Measurements from ENCODE around the gene SNUPN. TPM values are rescaled to one million over a fixed set of nuclear protein-coding genes. Genes with fewer than 3 reads are reported as not detected.
"Not testable (repeated sequence)": the region's sequence is repeated elsewhere in the genome, so short reads cannot be mapped to it uniquely, and the experiment has no call there.

Gene SNUPN
- total RNA-seq, 1 experiment from 2014 or later = 42.5 TPM

DNA sequence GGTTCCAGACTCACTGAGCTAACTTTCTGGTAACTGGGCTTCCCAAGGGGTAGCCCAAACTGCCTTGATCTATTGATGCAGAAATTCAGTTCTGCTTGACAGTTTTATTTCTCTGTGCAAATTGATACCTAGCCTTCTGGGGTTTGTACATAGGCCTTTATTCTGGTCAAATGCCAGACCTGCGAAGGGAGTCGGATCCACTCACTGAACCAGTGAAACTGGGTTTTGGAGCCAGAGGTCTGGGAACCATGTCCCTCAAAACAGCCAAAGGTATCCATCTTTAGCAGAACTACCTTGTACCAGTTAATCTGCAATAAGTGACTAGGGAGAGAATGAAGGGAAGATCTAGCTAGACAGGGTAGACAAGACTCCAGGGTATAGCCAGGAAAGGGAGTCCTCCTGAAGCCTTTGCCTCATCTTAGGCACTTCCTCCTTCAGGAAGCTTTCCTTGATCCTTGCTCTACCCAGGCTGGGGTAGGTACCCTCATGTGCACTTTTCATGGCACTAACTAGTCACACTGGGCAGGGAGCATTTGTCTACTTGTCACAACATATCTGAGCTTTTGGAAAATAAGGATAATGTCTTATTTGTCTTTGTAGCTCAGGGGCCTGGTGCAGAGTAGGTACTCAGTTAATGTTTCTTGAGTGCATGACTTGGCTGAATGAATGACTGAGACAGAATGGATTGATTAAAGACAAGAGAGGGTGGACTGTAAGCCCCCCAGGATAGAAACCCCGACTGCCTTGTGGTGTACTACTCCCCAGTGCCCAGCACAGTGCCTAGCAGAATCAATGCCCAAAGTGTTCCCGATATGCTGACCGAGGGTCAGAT lies 20.8 kb upstream of the SNUPN start:
- Histone ChIP-seq H3K27me3 (no peaks in the 10 kb centered on the region), H3K9me3 (no peaks in the 10 kb centered on the region), H3K4me3 (peak overlapping the region; percentile 76), H3K36me3 (peaks cover 21% of the 10 kb centered on the region)
- DNase-seq = no peak

DNA sequence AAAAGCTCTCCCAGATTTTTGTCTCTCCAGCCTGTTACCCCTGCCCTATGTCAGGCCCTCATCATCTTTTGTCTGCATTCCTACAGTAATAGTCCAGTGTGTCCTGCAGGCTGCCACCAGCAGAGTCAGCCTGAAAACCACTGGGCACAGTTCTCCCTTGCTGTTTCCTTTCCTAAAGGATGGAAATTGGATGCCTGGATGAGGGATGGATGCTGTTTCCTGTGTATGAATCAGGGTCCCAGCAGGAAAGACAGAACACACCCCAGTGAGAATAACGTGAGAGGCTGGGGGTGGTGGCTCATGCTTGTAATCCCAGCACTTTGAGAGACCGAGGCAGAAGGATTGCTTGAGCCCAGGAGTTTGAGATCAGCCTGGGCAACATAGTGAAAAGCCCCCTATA lies 18.9 kb upstream of the SNUPN start:
- Histone ChIP-seq H3K27me3 (no peaks in the 10 kb centered on the region), H3K9me3 (no peaks in the 10 kb centered on the region), H3K36me3 (peaks cover 7% of the 10 kb centered on the region), H3K4me3 (no peak overlapping the region)
- no peak for DNase-seq

DNA sequence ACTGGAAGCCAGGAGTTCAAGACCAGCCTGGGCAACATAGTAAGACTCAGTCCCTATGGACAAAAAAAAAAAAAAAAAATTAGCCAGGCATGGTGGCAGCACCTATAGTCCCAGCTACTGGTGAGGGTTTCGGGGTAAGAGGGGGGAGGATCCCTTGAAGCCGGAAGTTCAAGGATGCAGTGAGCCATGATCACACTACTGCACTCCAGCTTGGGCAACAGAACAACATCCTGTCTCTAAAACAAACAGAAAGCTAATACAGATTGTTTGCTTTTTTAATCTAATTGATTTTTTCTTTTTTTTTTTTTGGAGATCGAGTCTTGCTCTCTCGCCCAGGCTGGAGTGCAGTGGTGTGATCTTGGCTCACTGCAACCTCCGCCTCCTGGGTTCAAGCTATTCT lies 16.1 kb upstream of the SNUPN start:
- H3K4me3 ChIP-seq = no peak overlapping the region
- H3K9me3 ChIP-seq = no peaks in the 10 kb centered on the region
- DNase-seq = no peak
- H3K27me3 ChIP-seq = no peaks in the 10 kb centered on the region
- peaks cover 26% of the 10 kb centered on the region for H3K36me3 ChIP-seq

DNA sequence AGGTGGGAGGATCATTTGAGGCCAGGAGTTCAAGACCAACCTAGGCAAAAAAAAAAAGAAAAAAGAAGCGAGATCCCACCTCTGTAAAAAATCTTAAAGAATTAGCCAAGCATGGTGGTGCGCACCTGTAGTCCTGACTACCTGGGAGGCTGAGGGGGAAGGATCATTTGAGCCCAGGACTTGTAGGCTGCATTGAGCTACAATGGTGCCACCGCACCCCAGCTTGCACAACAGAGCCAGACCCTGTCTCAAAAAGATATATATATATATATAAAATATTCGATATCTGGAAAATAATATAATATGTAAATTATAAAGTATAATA lies 15.6 kb upstream of the SNUPN start:
- H3K36me3 ChIP-seq = peaks cover 26% of the 10 kb centered on the region
- DNase-seq = no peak
- H3K4me3 ChIP-seq = peak overlapping the region; percentile 86
- no peaks in the 10 kb centered on the region for H3K9me3 ChIP-seq
- H3K27me3 ChIP-seq = no peaks in the 10 kb centered on the region

DNA sequence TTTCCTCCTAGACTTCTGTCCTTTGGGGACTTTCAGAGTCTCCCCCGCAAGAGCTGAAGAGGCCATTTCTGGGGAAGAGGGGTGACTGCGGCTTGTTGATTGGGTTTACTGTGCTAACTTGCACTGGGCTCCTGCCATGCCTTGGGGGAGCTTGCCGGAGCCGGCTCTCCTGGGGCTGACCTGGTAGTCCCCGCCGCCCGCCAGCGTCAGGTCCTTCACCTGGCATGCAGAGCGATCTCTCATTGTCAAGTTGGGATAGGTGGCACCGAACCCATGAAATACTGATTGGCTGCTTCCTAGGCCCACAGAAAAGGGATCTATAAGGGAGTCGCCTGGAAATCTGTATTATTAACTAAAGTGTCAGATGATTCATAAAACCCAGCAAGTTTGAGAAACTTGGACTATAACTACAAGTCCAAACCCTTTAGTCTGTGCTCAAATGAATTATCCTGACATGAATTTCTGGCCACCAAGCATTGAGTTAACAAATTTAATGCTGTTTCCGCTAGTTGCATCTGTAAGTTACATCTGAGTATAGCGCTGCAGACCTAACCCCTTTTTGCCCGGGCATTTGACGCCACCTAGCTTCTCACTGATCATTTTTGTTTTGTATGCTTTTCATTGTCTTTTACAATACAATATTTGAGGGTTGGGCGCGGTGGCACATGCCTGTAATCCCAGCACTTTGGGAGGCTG lies 15.1 kb upstream of the SNUPN start:
- DNase-seq = peak; percentile 37
- Histone ChIP-seq H3K4me3 (peak overlapping the region; percentile 86), H3K27me3 (no peaks in the 10 kb centered on the region), H3K36me3 (peaks cover 27% of the 10 kb centered on the region), H3K9me3 (no peaks in the 10 kb centered on the region)

DNA sequence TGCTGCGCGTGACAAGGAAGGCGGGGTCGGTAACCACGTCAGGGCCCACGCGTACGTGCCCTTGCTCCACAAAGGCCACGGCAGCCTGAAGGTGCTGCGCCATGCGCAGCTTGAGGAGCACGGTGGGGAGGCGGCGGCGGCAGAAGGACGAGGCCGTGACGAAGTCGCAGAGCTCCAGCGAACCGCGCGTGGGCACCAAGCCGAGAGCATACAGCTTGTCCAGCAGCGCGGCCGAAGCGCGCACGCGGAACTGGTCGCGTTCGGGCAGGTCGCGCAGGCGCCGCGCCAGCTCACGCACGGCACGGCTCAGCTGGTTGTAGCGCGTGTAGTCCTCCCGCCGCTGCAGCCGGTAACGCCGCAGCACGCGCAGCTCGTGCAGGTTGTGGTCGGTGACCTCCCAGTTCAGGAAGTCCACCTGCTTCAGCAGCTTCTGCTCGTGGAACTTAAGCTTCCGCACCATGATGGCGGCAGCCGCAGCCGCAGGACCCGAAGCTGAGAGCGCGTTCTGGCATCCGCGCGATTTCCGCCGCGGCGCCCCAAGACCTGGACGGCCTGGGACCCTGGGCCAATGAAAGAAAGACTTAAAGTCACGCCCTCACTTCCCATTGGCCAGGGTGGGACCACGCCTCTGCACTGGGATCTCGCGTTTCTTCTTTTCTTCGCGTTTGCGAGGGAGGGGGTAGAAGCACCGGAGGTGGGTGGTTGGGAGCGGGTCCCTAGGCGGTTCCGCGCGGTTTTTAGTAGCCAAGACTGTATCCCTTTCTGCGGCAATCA lies 14.4 kb upstream of the SNUPN start, which contains the start of gene IMP3:
TSS of gene IMP3 (minus strand) at position 516 of the 774 bp plus-strand sequence. CDS start at position 460, 56 bp downstream.
- peak; percentile 97 for DNase-seq
- Histone ChIP-seq H3K27me3 (no peaks in the 10 kb centered on the region), H3K36me3 (peaks cover 28% of the 10 kb centered on the region), H3K4me3 (peak within 1 kb of the TSS; percentile 86), H3K9me3 (no peaks in the 10 kb centered on the region)

GRCh38 chr15:75639191-75639708 lies 13.7 kb upstream of the SNUPN start:
- no peak for DNase-seq

DNA sequence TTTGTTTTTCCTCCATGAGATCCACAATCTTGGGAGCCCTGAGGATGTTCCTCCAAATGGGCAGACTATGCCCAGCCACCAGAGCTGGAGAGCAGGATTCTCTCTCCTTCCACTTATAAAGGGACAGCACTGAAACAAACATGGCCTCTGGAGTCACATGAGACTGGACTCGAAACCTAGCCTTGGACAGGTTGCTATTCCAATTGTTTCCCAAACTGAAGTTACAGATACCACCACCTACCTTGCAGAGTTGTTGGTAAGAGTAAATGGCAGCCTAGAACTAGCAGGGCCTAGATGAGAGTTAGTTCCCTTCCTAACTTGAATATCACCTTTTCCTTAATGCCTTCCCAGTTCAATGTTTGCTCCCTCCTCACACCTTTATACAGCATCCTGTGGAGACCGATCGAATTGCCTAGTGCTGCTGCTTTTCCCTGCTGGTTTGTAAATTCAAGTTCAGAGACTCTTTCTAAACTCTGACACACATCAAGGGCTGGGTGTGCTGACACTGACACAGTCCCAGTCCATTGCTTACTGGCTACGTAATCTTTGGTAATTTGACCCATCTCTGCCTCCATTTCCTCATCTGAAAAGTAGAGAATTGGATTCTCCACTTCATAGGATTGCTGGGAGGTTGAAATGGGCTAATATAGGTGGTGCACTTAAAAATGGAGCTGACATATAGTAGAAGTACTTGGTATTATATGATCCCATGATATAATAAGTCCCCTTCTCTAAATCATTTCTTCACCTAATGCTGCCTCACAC lies 11.9 kb upstream of the SNUPN start:
- no peaks in the 10 kb centered on the region for H3K9me3 ChIP-seq
- peaks cover 28% of the 10 kb centered on the region for H3K36me3 ChIP-seq
- no peaks in the 10 kb centered on the region for H3K27me3 ChIP-seq
- peak overlapping the region; percentile 86; the same call in 1 of the 2 replicates for H3K4me3 ChIP-seq
- DNase-seq = no peak

More at GRCh38 chr15:75639191-75639708, 13.7 kb upstream of the SNUPN start:
- H3K36me3 ChIP-seq = peaks cover 28% of the 10 kb centered on the region
- H3K27me3 ChIP-seq = no peaks in the 10 kb centered on the region
- H3K4me3 ChIP-seq = peak overlapping the region; percentile 86
- H3K9me3 ChIP-seq = no peaks in the 10 kb centered on the region

- Histone ChIP-seq H3K36me3 (peaks cover 28% of the 10 kb centered on the region), H3K9me3 (no peaks in the 10 kb centered on the region), H3K4me3 (no peak overlapping the region), H3K27me3 (no peaks in the 10 kb centered on the region)
- DNase-seq = no peak
These were observed 10.5 kb upstream of the SNUPN start for GRCh38 chr15:75636026-75636425.

DNA sequence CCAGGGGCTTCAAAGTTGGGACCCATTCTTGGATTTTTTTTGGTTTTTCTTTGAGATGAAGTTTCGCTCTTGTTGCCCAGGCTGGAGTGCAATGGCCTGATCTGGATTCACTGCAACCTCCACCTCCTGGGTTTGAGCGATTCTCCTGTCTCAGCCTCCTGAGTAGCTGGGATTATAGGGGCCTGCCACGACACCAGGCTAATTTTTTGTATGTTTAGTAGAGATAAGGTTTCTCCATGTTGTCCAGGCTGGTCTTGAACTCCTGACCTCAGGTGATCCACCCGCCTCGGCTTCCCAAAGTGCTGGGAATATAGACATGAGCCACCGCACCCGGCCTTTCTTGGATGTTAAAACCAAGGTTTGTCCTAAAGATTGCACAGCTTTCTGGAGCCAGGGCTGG lies 8.4 kb upstream of the SNUPN start:
- not testable (repeated sequence) for H3K4me3 ChIP-seq, H3K9me3 ChIP-seq, DNase-seq, H3K27me3 ChIP-seq
- H3K36me3 ChIP-seq = peaks cover 18% of the 10 kb centered on the region

- Histone ChIP-seq H3K4me3 (no peak overlapping the region), H3K9me3 (no peaks in the 10 kb centered on the region), H3K36me3 (peaks cover 4% of the 10 kb centered on the region), H3K27me3 (no peaks in the 10 kb centered on the region)
- no peak for DNase-seq
These were observed 6.4 kb upstream of the SNUPN start for GRCh38 chr15:75631935-75632334.

- no peak for DNase-seq
- Histone ChIP-seq H3K36me3 (peaks cover 37% of the 10 kb centered on the region), H3K9me3 (no peaks in the 10 kb centered on the region), H3K4me3 (no peak overlapping the region), H3K27me3 (no peaks in the 10 kb centered on the region)
These were observed 3.0 kb downstream of the SNUPN start for GRCh38 chr15:75622505-75622904.

GRCh38 chr15:75620841-75621391 lies 4.6 kb downstream of the SNUPN start:
- Histone ChIP-seq H3K36me3 (peaks cover 51% of the 10 kb centered on the region), H3K27me3 (no peaks in the 10 kb centered on the region), H3K9me3 (no peaks in the 10 kb centered on the region), H3K4me3 (peak overlapping the region; percentile 12; the same call in 1 of the 2 replicates)
- DNase-seq = peak; percentile 91

GRCh38 chr15:75620058-75620820 lies 5.3 kb downstream of the SNUPN start:
- peaks cover 54% of the 10 kb centered on the region for H3K36me3 ChIP-seq
- no peaks in the 10 kb centered on the region for H3K9me3 ChIP-seq
- peak overlapping the region; percentile 12; the same call in 1 of the 2 replicates for H3K4me3 ChIP-seq
- no peaks in the 10 kb centered on the region for H3K27me3 ChIP-seq
- DNase-seq = peak; percentile 16

GRCh38 chr15:75616766-75617165 lies 8.8 kb downstream of the SNUPN start:
- Histone ChIP-seq H3K4me3 (no peak overlapping the region), H3K36me3 (peaks cover 81% of the 10 kb centered on the region), H3K9me3 (no peaks in the 10 kb centered on the region), H3K27me3 (no peaks in the 10 kb centered on the region)
- DNase-seq = no peak
